ENCODE data around the gene ARID1B. TPM values are rescaled to one million over a fixed set of nuclear protein-coding genes. Genes with fewer than 3 reads are reported as not detected.

The ARID1B gene
- 14.4 to 20.0 TPM (median 18.2 TPM) in 5 replicates for total RNA-seq (2022; extraction: Qiagen RNA extraction; ENCODE audit: low read depth)

GRCh38 chr6:156776840-156777576, at the start of gene ARID1B:
Gene ARID1B, plus strand, starts transcription at chr6:156777378. Its CDS starts 303 bp downstream, at chr6:156777681.

